Left lung (tissue), 10 donors: ENCODE data around the gene SIPA1L3. TPM values are rescaled to one million over a fixed set of nuclear protein-coding genes. Genes with fewer than 3 reads are reported as not detected.
A peak's percentile ranks its signal among the peaks of the same experiment; 100 is the strongest.

Experiments
- ATAC-seq: fragments of 200-7000 bp; cut with Tn5 transposase; one replicate; pipeline ENCODE4 v1.9.1; 2020; ENCODE audit warnings: moderate library complexity
- DNase-seq, 4 donors: peaks; one replicate each; pipeline ENCODE4 v3.0.0-alpha.2; 2013 to 2020
- H3K27ac ChIP-seq, 2 donors: fragments of 200-600 bp; sonication (generic) in 1 of 2; one replicate each; pipeline versions ENCODE4 v1.5.0 to v1.8.0; 2020 to 2021
- H3K27me3 ChIP-seq, 2 donors: fragments of 200-600 bp; sonication (generic) in 1 of 2; one replicate each; pipeline versions ENCODE4 v1.5.0 to v1.8.0; 2020 to 2021
- H3K36me3 ChIP-seq, 2 donors: fragments of 200-600 bp; sonication (generic) in 1 of 2; one replicate each; pipeline versions ENCODE4 v1.5.0 to v1.8.0; 2020 to 2021
- H3K4me1 ChIP-seq, 2 donors: fragments of 200-600 bp; one replicate each; pipeline ENCODE4 v1.8.0; 2021
- H3K4me3 ChIP-seq, 2 donors: fragments of 200-600 bp; sonication (generic) in 1 of 2; one replicate each; pipeline versions ENCODE4 v1.5.0 to v1.8.0; 2020 to 2021; ENCODE audit warnings: mild to moderate bottlenecking in 1 of 2
- H3K9me3 ChIP-seq, 2 donors: fragments of 200-600 bp; sonication (generic) in 1 of 2; one replicate each; pipeline versions ENCODE4 v1.5.0 to v1.8.0; 2020 to 2021
- intact Hi-C, 2 donors: fragments of 100-400 bp; cut with DNase I; formaldehyde crosslinking; loops; one replicate each; pipeline versions ENCODE4 v1.11.2 to v1.14.2; 2022
- polyA plus RNA-seq, 6 donors: library from polyadenylated mRNA; unstranded; fragments of 120-200 nt; gene quantifications; one replicate each; pipeline ENCODE4 v1.2.1, GENCODE V29; 2013; ENCODE audit not compliant: insufficient read length in 6 of 6
- total RNA-seq, 2 donors: library from RNA; stranded (reverse); fragmentation: NEBNext Ultra II Directional; extraction: Animal tissue kit (Norgen Biotek cat#: 25700); gene quantifications; one replicate each; pipeline ENCODE4 v1.2.1, GENCODE V29; 2021
- TF ChIP-seq, protein P1 (sequence below), 2 donors: fragments of 200-600 bp; sonication (generic) in 1 of 2; IDR thresholded peaks; one replicate each; pipeline versions ENCODE4 v1.5.0 to v1.8.0; 2021; ENCODE audit warnings: antibody characterized with exemption in 2 of 2
- donor health status: DM: no; HTN: yes; CAD: no.
- donor health status: DM: no; HTN: no; CAD: no.

SIPA1L3 gene
- total and polyA plus RNA-seq, 8 donors, result 22.7 to 59.0 (median 27.4) TPM

DNA sequence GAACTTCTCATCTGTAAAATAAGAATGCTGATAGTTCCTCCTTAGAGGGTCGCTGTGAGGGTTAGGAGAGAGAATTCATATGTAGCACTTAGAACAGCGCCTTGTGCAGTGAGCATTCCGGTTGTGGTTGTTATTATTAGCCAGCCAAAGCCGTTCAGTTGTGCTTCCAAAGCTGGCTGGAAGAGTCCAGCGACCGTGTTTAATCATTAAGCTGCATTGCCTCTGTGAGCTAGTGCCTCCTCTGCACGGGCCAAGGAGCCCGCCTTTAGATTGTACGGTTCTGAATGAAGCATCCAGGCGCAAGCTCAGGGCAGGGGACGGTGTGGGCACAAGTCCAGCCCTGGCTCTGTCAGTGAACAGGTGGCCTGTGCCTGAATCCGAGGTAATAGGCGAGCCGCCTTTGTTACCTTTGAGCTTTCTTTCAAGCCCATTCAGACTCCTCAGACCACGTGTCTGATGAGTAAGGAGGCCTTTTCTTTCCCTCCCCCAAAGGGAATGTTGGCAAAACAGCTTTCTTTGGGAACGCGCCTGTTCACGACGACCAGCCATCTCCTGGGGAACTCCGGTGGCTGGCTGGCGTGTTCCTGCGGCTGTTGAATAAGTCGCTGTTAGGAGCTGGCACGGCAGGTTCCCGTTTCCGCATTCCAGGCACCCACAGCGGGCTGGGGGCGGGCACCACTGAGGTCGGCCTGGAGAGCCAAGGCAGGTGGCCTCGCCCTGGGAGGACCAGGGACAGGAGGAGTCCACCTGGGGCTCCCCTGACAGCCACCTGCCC is 25.1 kb downstream of the SIPA1L3 start:
- DNase-seq, result peak; percentile 35 to 96 (median 82)
- Histone ChIP-seq H3K27ac (peak overlapping the region; percentile 64 to 73), H3K27me3 (no peaks in the 10 kb centered on the region), H3K9me3 (peaks cover 0 to 13% of the 10 kb centered on the region in 2 donors), H3K36me3 (no peaks in the 10 kb centered on the region), H3K4me3 (peak overlapping the region; percentile 18 to 30), H3K4me1 (peaks cover 11 to 44% of the 10 kb centered on the region in 2 donors)
- TF ChIP-seq, protein P1, sequence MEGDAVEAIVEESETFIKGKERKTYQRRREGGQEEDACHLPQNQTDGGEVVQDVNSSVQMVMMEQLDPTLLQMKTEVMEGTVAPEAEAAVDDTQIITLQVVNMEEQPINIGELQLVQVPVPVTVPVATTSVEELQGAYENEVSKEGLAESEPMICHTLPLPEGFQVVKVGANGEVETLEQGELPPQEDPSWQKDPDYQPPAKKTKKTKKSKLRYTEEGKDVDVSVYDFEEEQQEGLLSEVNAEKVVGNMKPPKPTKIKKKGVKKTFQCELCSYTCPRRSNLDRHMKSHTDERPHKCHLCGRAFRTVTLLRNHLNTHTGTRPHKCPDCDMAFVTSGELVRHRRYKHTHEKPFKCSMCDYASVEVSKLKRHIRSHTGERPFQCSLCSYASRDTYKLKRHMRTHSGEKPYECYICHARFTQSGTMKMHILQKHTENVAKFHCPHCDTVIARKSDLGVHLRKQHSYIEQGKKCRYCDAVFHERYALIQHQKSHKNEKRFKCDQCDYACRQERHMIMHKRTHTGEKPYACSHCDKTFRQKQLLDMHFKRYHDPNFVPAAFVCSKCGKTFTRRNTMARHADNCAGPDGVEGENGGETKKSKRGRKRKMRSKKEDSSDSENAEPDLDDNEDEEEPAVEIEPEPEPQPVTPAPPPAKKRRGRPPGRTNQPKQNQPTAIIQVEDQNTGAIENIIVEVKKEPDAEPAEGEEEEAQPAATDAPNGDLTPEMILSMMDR (IDR thresholded peaks at IDR 0.05), result no peak
- peak; percentile 85 for ATAC-seq
- intact Hi-C loops, result no loop called here

DNA sequence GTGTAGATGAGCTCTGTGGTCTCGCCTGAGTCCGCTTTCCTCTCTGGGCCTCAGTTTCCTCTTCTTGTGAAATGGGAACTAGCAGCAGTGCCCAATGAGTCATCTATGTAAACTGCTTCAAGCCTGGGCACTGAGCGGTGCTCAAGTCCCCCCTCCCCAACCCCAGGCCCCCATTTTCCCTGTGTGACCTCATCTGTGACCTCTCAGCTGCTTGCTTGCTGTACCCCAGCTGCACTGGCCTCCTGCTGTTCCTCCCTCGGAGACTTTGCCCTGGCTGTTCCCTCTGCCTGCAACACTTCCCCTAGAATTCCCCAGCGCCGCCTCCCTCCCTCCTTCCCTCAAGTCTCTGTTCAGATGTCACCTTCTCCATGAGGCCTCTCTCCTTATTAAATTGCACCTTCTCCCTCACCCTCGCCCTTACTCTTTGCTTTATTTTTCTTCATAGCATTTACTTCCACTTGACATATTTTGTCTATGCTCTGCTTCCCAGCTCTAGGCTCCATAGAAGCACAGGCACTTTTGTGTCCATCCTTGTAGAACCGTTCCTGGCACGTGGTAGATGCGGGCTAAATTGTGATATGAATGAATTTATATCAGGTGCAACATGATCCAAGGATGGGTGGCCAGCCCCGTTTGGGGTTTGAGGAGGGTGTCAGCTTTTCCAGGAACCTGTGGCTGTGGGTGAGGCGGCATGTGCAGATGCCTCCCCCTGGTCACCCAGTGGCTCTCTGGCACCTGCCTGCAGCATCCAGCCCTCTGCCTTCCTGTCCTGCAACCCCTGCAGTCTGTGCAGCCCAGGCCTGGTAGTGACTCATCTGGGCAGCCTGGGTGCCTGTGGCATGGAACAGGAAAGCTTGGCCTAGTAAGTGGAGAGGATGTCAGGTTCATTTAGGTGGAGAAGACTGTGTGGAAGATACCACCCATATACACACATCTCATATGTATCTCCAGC is 26.3 kb downstream of the SIPA1L3 start:
- peaks cover 0 to 13% of the 10 kb centered on the region in 2 donors for H3K9me3 ChIP-seq
- peak in 2 of 4 donors; percentile 46 to 80 for DNase-seq
- peaks cover 11 to 43% of the 10 kb centered on the region in 2 donors for H3K4me1 ChIP-seq
- intact Hi-C loops, result no loop called here
- TF ChIP-seq, protein P1 (IDR thresholded peaks at IDR 0.05), result no peak
- H3K36me3 ChIP-seq, result no peaks in the 10 kb centered on the region
- ATAC-seq, result peak; percentile 29
- no peaks in the 10 kb centered on the region for H3K27me3 ChIP-seq
- peak overlapping the region; percentile 64 to 73 for H3K27ac ChIP-seq
- H3K4me3 ChIP-seq, result peak overlapping the region in 1 of 2 donors; percentile 30

DNA sequence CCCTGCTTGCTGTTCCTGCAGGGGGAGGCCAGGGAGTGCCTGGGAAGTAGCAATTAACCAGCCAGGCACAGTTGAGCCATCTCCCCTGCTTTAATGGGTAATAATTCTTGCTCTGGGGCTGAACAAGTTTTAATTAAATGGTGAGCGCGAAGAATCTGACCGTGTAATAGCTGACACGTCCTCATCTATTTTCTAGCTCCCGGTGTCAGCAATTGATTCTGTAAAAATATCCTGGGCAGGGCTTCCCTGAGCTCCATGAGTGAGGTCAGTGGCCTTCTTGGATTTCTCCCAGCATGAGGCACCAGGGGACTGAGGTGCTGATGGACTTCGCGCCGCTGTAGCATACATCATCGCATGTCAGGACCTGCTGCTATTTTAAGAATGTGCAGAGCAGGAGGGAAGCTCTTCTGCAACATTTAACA is 26.9 kb downstream of the SIPA1L3 start:
- TF ChIP-seq, protein P1 (IDR thresholded peaks at IDR 0.05), result no peak
- ATAC-seq (no peak), DNase-seq (no peak)
- Histone ChIP-seq H3K27ac (no peak overlapping the region), H3K9me3 (peaks cover 0 to 13% of the 10 kb centered on the region in 2 donors), H3K4me1 (peaks cover 11 to 36% of the 10 kb centered on the region in 2 donors), H3K27me3 (no peaks in the 10 kb centered on the region), H3K36me3 (no peaks in the 10 kb centered on the region), H3K4me3 (no peak overlapping the region)
- intact Hi-C loops, result no loop called here

DNA sequence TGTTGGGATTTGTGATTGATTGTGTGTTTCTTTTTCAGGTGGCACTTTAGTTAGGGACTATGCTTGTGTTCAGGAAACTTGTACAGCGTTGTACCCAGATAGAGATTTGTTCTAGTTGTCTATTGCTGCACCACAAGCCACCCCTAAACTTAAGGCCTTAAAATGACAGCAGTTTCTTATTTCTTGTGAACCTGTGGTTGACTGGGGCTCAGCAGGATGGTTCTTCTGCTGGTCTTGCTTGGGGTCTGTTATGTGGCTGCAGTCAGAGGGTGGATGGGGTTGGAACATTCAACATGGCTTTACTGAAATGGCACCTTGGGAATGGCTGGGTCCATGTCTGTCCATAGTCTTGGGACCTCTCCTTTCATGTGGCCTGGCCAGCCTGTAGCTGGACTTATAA is 28.3 kb downstream of the SIPA1L3 start:
- intact Hi-C loops, result no loop called here
- no peaks in the 10 kb centered on the region for H3K27me3 ChIP-seq
- H3K4me1 ChIP-seq, result peaks cover 11 to 31% of the 10 kb centered on the region in 2 donors
- peaks cover 0 to 13% of the 10 kb centered on the region in 2 donors for H3K9me3 ChIP-seq
- no peak overlapping the region for H3K4me3 ChIP-seq
- TF ChIP-seq, protein P1 (IDR thresholded peaks at IDR 0.05), result no peak
- DNase-seq, result no peak
- no peak for ATAC-seq
- no peaks in the 10 kb centered on the region for H3K36me3 ChIP-seq
- no peak overlapping the region for H3K27ac ChIP-seq
